Astrocyte of the cerebellum (primary cell): ENCODE data around the gene CFAP61.

Source experiments
- DNase-seq: peaks from one replicate; pipeline ENCODE4 v3.0.0-alpha.2; 2011; ENCODE audit warnings: low read depth
- H3K4me3 ChIP-seq: 2 replicates; pipeline ENCODE4 v1.5.1; 2011; ENCODE audit warnings: mild to moderate bottlenecking, low read depth, low read length, moderate library complexity
- CTCF ChIP-seq: IDR thresholded peaks from 2 replicates; pipeline ENCODE4 v1.5.1; 2012; ENCODE audit warnings: low read length, low read depth, moderate library complexity, mild to moderate bottlenecking; ENCODE audit errors: missing control alignments
- in situ Hi-C: cut with HindIII; loops from 2 replicates; pipeline ENCODE4 v1.10.0; 2017; ENCODE audit warnings: low sequenced_read_pairs

Gene CFAP61

GRCh38 chr20:20019123-20019522 is 33.2 kb upstream of the CFAP61 start:
- H3K4me3 ChIP-seq: no peak overlapping the region
- no peak for TF ChIP-seq CTCF
- DNase-seq: no peak
- in situ Hi-C loops: no loop called here

- H3K4me3 ChIP-seq: no peak overlapping the region
- no peak for DNase-seq
- no peak for TF ChIP-seq CTCF
- in situ Hi-C loops: no loop called here
These were observed 31.4 kb upstream of the CFAP61 start for GRCh38 chr20:20020908-20021307.

GRCh38 chr20:20021835-20022234 is 30.5 kb upstream of the CFAP61 start:
- in situ Hi-C loops: no loop called here
- no peak for DNase-seq
- H3K4me3 ChIP-seq: no peak overlapping the region
- no peak for TF ChIP-seq CTCF

- TF ChIP-seq CTCF: no peak
- DNase-seq: no peak
- H3K4me3 ChIP-seq: no peak overlapping the region
- in situ Hi-C loops: no loop called here
These were observed 29.8 kb upstream of the CFAP61 start for GRCh38 chr20:20022498-20022897.

- no peak overlapping the region for H3K4me3 ChIP-seq
- no peak for TF ChIP-seq CTCF
- in situ Hi-C loops: no loop called here
- no peak for DNase-seq
These were observed 28.9 kb upstream of the CFAP61 start for GRCh38 chr20:20023395-20023794.

GRCh38 chr20:20024942-20025341 is 27.4 kb upstream of the CFAP61 start:
- in situ Hi-C loops: no loop called here
- DNase-seq: no peak
- TF ChIP-seq CTCF: no peak
- H3K4me3 ChIP-seq: no peak overlapping the region

- no peak overlapping the region for H3K4me3 ChIP-seq
- TF ChIP-seq CTCF: no peak
- no peak for DNase-seq
- in situ Hi-C loops: no loop called here
These were observed 25.0 kb upstream of the CFAP61 start for GRCh38 chr20:20027284-20027683.
